B cell (primary cell): Measurements from ENCODE around the gene GMCL2.

Experiments used
- EZH2 ChIP-seq: IDR thresholded peaks from 2 replicates; pipeline ENCODE4 v1.6.1; 2012; ENCODE audit warnings: borderline replicate concordance, low read depth, mild to moderate bottlenecking, moderate library complexity, low read length; ENCODE audit not compliant: insufficient read depth, poor library complexity, severe bottlenecking
- TF ChIP-seq, protein P1 (sequence below): fragments of 200-600 bp; IDR thresholded peaks from one replicate; pipeline ENCODE4 v1.8.0; 2022; ENCODE audit warnings: antibody characterized with exemption, mild to moderate bottlenecking

DNA sequence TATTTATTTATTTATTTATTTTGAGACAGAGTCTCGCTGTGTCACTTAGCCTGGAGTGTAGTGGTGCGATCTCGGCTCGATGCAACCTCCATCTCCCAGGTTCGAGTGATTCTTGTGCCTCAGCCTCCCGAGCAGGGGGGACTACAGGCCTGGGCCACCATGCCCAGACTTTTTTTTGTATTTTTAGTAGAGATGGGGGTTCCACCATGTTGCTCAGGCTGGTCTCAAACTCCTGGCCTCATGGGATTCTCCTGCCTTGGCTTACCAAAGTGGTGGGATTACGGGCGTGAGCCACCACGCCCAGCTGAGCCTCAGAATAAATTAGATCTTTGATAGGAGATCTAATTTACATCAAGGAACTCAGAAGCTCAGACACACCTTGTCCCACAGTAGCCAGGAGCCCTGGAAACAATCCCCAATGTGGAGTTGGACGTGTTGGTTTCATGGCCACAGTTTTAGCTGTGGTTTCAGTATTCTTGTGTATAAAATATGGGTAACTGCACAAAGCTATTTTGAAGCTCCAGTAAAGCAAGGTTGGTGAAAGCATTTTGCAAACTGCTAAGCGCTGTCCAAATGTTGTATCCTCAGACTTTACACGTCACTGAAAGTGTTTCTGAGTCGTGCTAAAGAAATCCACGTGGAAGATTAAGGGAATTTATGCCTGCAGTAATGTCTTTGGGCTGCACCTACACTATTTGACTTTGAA is 14.2 kb upstream of the GMCL2 start:
- TF ChIP-seq EZH2: no peak
- TF ChIP-seq, protein P1, sequence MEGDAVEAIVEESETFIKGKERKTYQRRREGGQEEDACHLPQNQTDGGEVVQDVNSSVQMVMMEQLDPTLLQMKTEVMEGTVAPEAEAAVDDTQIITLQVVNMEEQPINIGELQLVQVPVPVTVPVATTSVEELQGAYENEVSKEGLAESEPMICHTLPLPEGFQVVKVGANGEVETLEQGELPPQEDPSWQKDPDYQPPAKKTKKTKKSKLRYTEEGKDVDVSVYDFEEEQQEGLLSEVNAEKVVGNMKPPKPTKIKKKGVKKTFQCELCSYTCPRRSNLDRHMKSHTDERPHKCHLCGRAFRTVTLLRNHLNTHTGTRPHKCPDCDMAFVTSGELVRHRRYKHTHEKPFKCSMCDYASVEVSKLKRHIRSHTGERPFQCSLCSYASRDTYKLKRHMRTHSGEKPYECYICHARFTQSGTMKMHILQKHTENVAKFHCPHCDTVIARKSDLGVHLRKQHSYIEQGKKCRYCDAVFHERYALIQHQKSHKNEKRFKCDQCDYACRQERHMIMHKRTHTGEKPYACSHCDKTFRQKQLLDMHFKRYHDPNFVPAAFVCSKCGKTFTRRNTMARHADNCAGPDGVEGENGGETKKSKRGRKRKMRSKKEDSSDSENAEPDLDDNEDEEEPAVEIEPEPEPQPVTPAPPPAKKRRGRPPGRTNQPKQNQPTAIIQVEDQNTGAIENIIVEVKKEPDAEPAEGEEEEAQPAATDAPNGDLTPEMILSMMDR: no peak
